NCI-H2029 treated with DMSO at 0.1 percent for 48 hours (cell line): ENCODE measurements around the gene LIPF.
"Not testable (repeated sequence)": the region's sequence is repeated elsewhere in the genome, so short reads cannot be mapped to it uniquely, and the experiment has no call there.

Experiments used
- DNase-seq: peaks from one replicate; lab custom pipeline; 2025; lab: John Stamatoyannopoulos, UW

The LIPF gene

GRCh38 chr10:88664142-88664541 is at the start of gene LIPF:
TSS of gene LIPF (plus strand) at chr10:88664442. CDS start at chr10:88667298, 2,856 bp downstream.
- no peak for DNase-seq

- no peak for DNase-seq
These were observed 47.8 kb upstream of the LIPF start for GRCh38 chr10:88616250-88616977.

- no peak for DNase-seq
These were observed 46.4 kb upstream of the LIPF start for GRCh38 chr10:88617772-88618300.

GRCh38 chr10:88618496-88618895 is 45.7 kb upstream of the LIPF start:
- no peak for DNase-seq

GRCh38 chr10:88620441-88620840 is 43.8 kb upstream of the LIPF start:
- no peak for DNase-seq

GRCh38 chr10:88623835-88624234 is 40.4 kb upstream of the LIPF start:
- DNase-seq: no peak

- no peak for DNase-seq
These were observed 39.4 kb upstream of the LIPF start for GRCh38 chr10:88624840-88625239.

- DNase-seq: no peak
These were observed 24.1 kb upstream of the LIPF start for GRCh38 chr10:88640186-88640585.

GRCh38 chr10:88642209-88642608 is 22.0 kb upstream of the LIPF start:
- no peak for DNase-seq

GRCh38 chr10:88642963-88643362 is 21.3 kb upstream of the LIPF start:
- no peak for DNase-seq

- no peak for DNase-seq
These were observed 17.1 kb upstream of the LIPF start for GRCh38 chr10:88647061-88647615.

GRCh38 chr10:88651101-88651551 is 13.1 kb upstream of the LIPF start:
- no peak for DNase-seq

GRCh38 chr10:88652616-88653015 is 11.6 kb upstream of the LIPF start:
- DNase-seq: no peak

GRCh38 chr10:88657901-88658300 is 6.3 kb upstream of the LIPF start:
- DNase-seq: no peak

- no peak for DNase-seq
These were observed 4.3 kb upstream of the LIPF start for GRCh38 chr10:88659725-88660597.

- DNase-seq: no peak
These were observed 3.7 kb upstream of the LIPF start for GRCh38 chr10:88660598-88660884.

- no peak for DNase-seq
These were observed 3.2 kb upstream of the LIPF start for GRCh38 chr10:88661018-88661417.

GRCh38 chr10:88661577-88661976 is 2.7 kb upstream of the LIPF start:
- DNase-seq: no peak

GRCh38 chr10:88663153-88663552 is 1.1 kb upstream of the LIPF start:
- DNase-seq: not testable (repeated sequence)

- no peak for DNase-seq
These were observed 4.2 kb downstream of the LIPF start for GRCh38 chr10:88668465-88668864.

GRCh38 chr10:88670497-88670896 is 6.3 kb downstream of the LIPF start:
- no peak for DNase-seq

GRCh38 chr10:88672041-88672440 is 7.8 kb downstream of the LIPF start:
- no peak for DNase-seq
